Keratinocyte (primary cell): Measurements from ENCODE around the gene CHMP6. TPM values are rescaled to one million over a fixed set of nuclear protein-coding genes. Genes with fewer than 3 reads are reported as not detected.

ENCODE experiments used
- DNase-seq: peaks from one replicate; pipeline ENCODE4 v3.0.0-alpha.2; 2011; ENCODE audit warnings: low read depth, missing footprints, low spot score
- FAIRE-seq: peaks from 2 replicates; lab custom pipeline; 2011; peaks lifted over from hg19 to GRCh38; lab: Jason Lieb, UNC
- H2AFZ ChIP-seq: 2 replicates; pipeline ENCODE4 v1.6.0; 2012; ENCODE audit warnings: low read length, control low read depth, inconsistent platforms; ENCODE audit not compliant: control insufficient read depth
- H3K27ac ChIP-seq: 2 replicates; pipeline ENCODE4 v1.5.1; 2011; ENCODE audit warnings: low read length; ENCODE audit not compliant: control insufficient read depth, insufficient read depth
- H3K27me3 ChIP-seq: 3 replicates; pipeline ENCODE4 v1.6.0; 2011; ENCODE audit warnings: low read length; ENCODE audit not compliant: control insufficient read depth, insufficient read depth; ENCODE audit errors: extremely low read depth
- H3K36me3 ChIP-seq, 2 experiments: 2 replicates in 1 of 2; 3 replicates in 1 of 2; pipeline ENCODE4 v1.5.1; 2011; ENCODE audit warnings: low read length in 2 of 2, mild to moderate bottlenecking in 1 of 2; ENCODE audit not compliant: control insufficient read depth in 2 of 2, insufficient read depth in 2 of 2; ENCODE audit errors: extremely low read depth in 1 of 2
- H3K4me1 ChIP-seq: 3 replicates; pipeline ENCODE4 v1.5.1; 2011; ENCODE audit warnings: low read length; ENCODE audit not compliant: control insufficient read depth, insufficient read depth; ENCODE audit errors: extremely low read depth
- H3K4me2 ChIP-seq: 3 replicates; pipeline ENCODE4 v1.6.0; 2011; ENCODE audit warnings: low read depth, low read length; ENCODE audit not compliant: control insufficient read depth, insufficient read depth; ENCODE audit errors: extremely low read depth
- H3K4me3 ChIP-seq, 3 experiments: fragments of 200-600 bp in 1 of 3; sonication (generic) in 1 of 3; 2 replicates in 2 of 3; 3 replicates in 1 of 3; pipeline ENCODE4 v1.5.1; 2011 to 2016; ENCODE audit warnings: low read length in 3 of 3, mild to moderate bottlenecking in 3 of 3, control low read depth in 2 of 3, inconsistent platforms in 1 of 3, low read depth in 1 of 3, mixed read lengths in 1 of 3, mixed run types in 1 of 3, moderate library complexity in 1 of 3; ENCODE audit not compliant: control insufficient read depth in 2 of 3, insufficient read depth in 2 of 3; ENCODE audit errors: extremely low read depth in 1 of 3
- H3K79me2 ChIP-seq: 2 replicates; pipeline ENCODE4 v1.6.0; 2012; ENCODE audit warnings: low read length; ENCODE audit not compliant: control insufficient read depth, insufficient read depth
- H3K9ac ChIP-seq: 3 replicates; pipeline ENCODE4 v1.6.0; 2011; ENCODE audit warnings: low read length; ENCODE audit not compliant: control insufficient read depth, insufficient read depth; ENCODE audit errors: extremely low read depth
- H3K9me1 ChIP-seq: 3 replicates; pipeline ENCODE4 v1.6.0; 2011; ENCODE audit warnings: low read length; ENCODE audit not compliant: control insufficient read depth, insufficient read depth; ENCODE audit errors: extremely low read depth
- H3K9me3 ChIP-seq: 2 replicates; pipeline ENCODE4 v1.5.1; 2012; ENCODE audit warnings: low read depth, low read length; ENCODE audit not compliant: control insufficient read depth
- H4K20me1 ChIP-seq: 3 replicates; pipeline ENCODE4 v1.6.0; 2011; ENCODE audit warnings: low read length; ENCODE audit not compliant: control insufficient read depth, insufficient read depth; ENCODE audit errors: extremely low read depth
- EZH2 ChIP-seq: IDR thresholded peaks from one replicate; pipeline ENCODE4 v1.6.1; 2012; ENCODE audit warnings: inconsistent platforms, mild to moderate bottlenecking, low read length, moderate library complexity
- dilution Hi-C: fragments of 300-500 bp; cut with MboI; formaldehyde crosslinking; loops from one replicate; pipeline ENCODE4 v1.7.0; 2020; ENCODE audit warnings: low sequenced_read_pairs; ENCODE audit not compliant: extremely low pct_ligation_motif_present
- polyA plus RNA-seq, 5 experiments: library from polyadenylated mRNA; depleted of rRNA in 3 of 5; stranded (reverse) in 3 of 5; stranded (forward) in 1 of 5; unstranded in 1 of 5; fragments of >200 nt; gene quantifications; 1 replicate in 1 of 5; 2 replicates in 3 of 5; 3 replicates in 1 of 5; pipeline versions ENCODE4 v1.2.1 to v1.2.3, GENCODE V29; 2011 to 2012; ENCODE audit warnings: missing spikeins in 2 of 5, low read depth in 1 of 5, low replicate concordance in 1 of 5
- TF ChIP-seq, protein P1 (sequence below), 3 experiments: IDR thresholded peaks in 1 of 3; conservative IDR thresholded peaks in 1 of 3; optimal IDR thresholded peaks in 1 of 3; 2 replicates in 2 of 3; 3 replicates in 1 of 3; pipeline versions ENCODE3 to v1.5.1; 2011; ENCODE audit warnings: low read length in 3 of 3, mild to moderate bottlenecking in 3 of 3, moderate library complexity in 2 of 3, control low read depth in 1 of 3, inconsistent platforms in 1 of 3; ENCODE audit not compliant: insufficient read depth in 2 of 3; ENCODE audit errors: extremely low read depth in 1 of 3

The CHMP6 gene
- polyA plus RNA-seq, 1 donor (not counting 4 experiments of a cell fraction or from before 2014, with no cell fraction given): 20.9 TPM

DNA sequence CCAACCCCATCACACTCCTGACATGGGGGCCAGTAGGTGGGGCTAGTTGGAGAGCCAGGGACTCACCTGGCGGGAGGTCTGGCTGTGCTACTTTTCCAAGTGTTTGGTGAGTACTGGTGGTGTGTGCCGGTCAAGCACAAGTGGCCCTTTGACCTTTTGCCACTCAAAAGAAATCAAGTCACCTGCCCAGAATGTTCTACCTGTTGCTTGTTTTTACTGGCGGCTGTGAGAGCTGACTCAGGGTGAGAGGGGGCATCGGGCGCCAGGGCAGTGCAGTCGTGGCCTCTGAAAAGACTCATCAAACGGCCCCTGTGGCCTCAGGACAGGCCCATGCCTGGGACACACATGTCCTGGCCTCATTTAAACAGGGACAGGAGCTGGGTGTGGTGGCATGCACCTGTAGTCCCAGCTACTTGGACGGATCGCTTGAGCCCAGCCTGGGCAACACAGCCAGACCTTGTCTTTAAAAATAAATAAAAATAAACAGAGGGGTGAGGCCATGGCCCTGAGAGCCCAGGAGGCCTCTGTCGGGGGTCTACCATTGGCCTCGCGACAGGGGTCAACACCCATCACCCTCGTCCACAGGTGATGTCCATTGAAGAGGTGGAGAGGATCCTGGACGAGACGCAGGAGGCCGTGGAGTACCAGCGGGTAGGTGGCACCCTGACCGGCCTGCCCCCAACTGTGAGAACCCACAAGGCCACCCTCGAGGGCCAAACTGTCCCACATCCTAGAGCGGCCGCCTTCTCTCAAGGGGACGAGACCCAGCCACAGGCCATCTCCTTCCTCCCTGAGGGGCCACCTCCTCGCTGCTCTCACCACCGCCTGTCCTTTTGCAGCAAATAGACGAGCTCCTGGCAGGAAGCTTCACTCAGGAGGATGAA, 5.0 kb downstream of the CHMP6 start:
- no peaks in the 10 kb centered on the region for H3K9me1 ChIP-seq
- TF ChIP-seq, protein P1, sequence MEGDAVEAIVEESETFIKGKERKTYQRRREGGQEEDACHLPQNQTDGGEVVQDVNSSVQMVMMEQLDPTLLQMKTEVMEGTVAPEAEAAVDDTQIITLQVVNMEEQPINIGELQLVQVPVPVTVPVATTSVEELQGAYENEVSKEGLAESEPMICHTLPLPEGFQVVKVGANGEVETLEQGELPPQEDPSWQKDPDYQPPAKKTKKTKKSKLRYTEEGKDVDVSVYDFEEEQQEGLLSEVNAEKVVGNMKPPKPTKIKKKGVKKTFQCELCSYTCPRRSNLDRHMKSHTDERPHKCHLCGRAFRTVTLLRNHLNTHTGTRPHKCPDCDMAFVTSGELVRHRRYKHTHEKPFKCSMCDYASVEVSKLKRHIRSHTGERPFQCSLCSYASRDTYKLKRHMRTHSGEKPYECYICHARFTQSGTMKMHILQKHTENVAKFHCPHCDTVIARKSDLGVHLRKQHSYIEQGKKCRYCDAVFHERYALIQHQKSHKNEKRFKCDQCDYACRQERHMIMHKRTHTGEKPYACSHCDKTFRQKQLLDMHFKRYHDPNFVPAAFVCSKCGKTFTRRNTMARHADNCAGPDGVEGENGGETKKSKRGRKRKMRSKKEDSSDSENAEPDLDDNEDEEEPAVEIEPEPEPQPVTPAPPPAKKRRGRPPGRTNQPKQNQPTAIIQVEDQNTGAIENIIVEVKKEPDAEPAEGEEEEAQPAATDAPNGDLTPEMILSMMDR (optimal IDR thresholded peaks at IDR 0.05 in 1 of 3, IDR thresholded peaks at IDR 0.05 in 1 of 3, conservative IDR thresholded peaks at IDR 0.05 in 1 of 3; ENCODE audit: extremely low read depth in 1 of 3, insufficient read depth in 2 of 3, low read length in 3 of 3): peak in 1 of 3 experiments; percentile 23
- TF ChIP-seq EZH2: no peak
- no peaks in the 10 kb centered on the region for H3K9me3 ChIP-seq
- no peak overlapping the region for H3K9ac ChIP-seq
- H3K27me3 ChIP-seq: no peaks in the 10 kb centered on the region
- H4K20me1 ChIP-seq: no peaks in the 10 kb centered on the region
- H3K4me3 ChIP-seq: no peak overlapping the region
- dilution Hi-C loops: no loop called here
- H2AFZ ChIP-seq: no peak overlapping the region
- H3K4me1 ChIP-seq: peaks cover 15% of the 10 kb centered on the region
- H3K79me2 ChIP-seq: peaks cover 10% of the 10 kb centered on the region
- DNase-seq (no peak), FAIRE-seq (no peak)
- no peak overlapping the region for H3K4me2 ChIP-seq
- peaks cover 18 to 24% of the 10 kb centered on the region in 2 experiments for H3K36me3 ChIP-seq
- no peak overlapping the region for H3K27ac ChIP-seq

DNA sequence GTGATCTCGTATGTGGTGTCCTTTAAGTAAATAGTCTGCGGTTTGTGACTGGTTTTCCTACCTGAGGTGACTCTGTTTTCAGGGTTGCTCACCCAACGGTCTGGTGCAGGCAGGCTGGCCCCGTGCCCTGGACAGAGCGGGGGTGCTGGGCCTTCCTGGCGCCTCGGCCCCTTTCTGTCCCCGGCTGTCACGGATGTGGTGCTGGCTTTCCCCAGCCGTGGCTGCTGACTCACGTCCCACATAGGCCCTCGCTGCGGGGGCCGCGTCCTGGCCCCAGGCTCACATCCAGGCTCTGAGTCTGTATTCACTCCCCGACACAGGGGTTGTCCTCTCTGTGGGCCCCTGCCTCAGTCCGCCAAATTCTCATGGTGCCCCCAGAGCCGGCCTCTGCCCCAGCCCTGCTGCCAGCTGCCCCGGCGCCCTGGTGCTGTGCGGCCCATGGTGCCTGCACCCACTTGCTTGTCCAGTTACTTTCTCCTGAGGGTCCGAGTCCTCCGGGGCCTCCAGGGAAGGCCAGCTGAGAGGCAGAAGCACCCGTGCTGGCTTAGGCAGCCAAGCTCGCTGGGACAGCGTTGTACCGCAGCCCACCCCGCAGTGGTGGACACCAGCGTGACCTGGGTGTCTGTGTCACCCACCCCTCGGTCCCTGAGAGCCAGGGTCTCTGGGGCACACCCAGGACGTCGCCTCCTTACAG, 5.9 kb downstream of the CHMP6 start:
- Histone ChIP-seq H3K9me3 (no peaks in the 10 kb centered on the region), H2AFZ (no peak overlapping the region), H3K27ac (no peak overlapping the region), H3K9ac (no peak overlapping the region), H3K79me2 (peaks cover 7% of the 10 kb centered on the region), H3K36me3 (peaks cover 18 to 24% of the 10 kb centered on the region in 2 experiments), H3K9me1 (no peaks in the 10 kb centered on the region), H3K27me3 (no peaks in the 10 kb centered on the region), H3K4me3 (no peak overlapping the region), H4K20me1 (no peaks in the 10 kb centered on the region), H3K4me2 (no peak overlapping the region), H3K4me1 (peaks cover 22% of the 10 kb centered on the region)
- no peak for FAIRE-seq
- dilution Hi-C loops: no loop called here
- TF ChIP-seq, protein P1 (optimal IDR thresholded peaks at IDR 0.05 in 1 of 3, IDR thresholded peaks at IDR 0.05 in 1 of 3, conservative IDR thresholded peaks at IDR 0.05 in 1 of 3; ENCODE audit: extremely low read depth in 1 of 3, insufficient read depth in 2 of 3, low read length in 3 of 3): no peak
- no peak for TF ChIP-seq EZH2
- no peak for DNase-seq
